GM15510 (cell line): ENCODE results near the gene ZNF341.

Experiments
- POLR2A ChIP-seq: IDR thresholded peaks from 3 replicates; pipeline ENCODE4 v1.6.1; 2011; ENCODE audit warnings: borderline replicate concordance; ENCODE audit not compliant: insufficient read length; ENCODE audit errors: extremely low read depth

ZNF341 gene

GRCh38 chr20:33769043-33769442 lies 37.2 kb downstream of the ZNF341 start:
- TF ChIP-seq POLR2A = no peak

- no peak for TF ChIP-seq POLR2A
These were observed 38.2 kb downstream of the ZNF341 start for GRCh38 chr20:33770005-33770404.

GRCh38 chr20:33771938-33772337 lies 40.1 kb downstream of the ZNF341 start:
- TF ChIP-seq POLR2A = no peak

GRCh38 chr20:33772439-33772838 lies 40.6 kb downstream of the ZNF341 start:
- no peak for TF ChIP-seq POLR2A

GRCh38 chr20:33773412-33774089 lies 41.8 kb downstream of the ZNF341 start:
- TF ChIP-seq POLR2A = no peak

GRCh38 chr20:33777816-33778215 lies 46.0 kb downstream of the ZNF341 start:
- TF ChIP-seq POLR2A = no peak

- no peak for TF ChIP-seq POLR2A
These were observed 49.3 kb downstream of the ZNF341 start for GRCh38 chr20:33781133-33781532.

- TF ChIP-seq POLR2A = no peak
These were observed 50.1 kb downstream of the ZNF341 start for GRCh38 chr20:33781945-33782344.

GRCh38 chr20:33783256-33783655 lies 51.5 kb downstream of the ZNF341 start:
- no peak for TF ChIP-seq POLR2A

GRCh38 chr20:33783818-33784217 lies 52.0 kb downstream of the ZNF341 start:
- no peak for TF ChIP-seq POLR2A

- TF ChIP-seq POLR2A = no peak
These were observed 52.4 kb downstream of the ZNF341 start for GRCh38 chr20:33784225-33784624.

- no peak for TF ChIP-seq POLR2A
These were observed 53.7 kb downstream of the ZNF341 start for GRCh38 chr20:33785503-33785902.

- no peak for TF ChIP-seq POLR2A
These were observed 55.6 kb downstream of the ZNF341 start for GRCh38 chr20:33787253-33787891.

GRCh38 chr20:33788351-33789049 lies 56.7 kb downstream of the ZNF341 start:
- no peak for TF ChIP-seq POLR2A

GRCh38 chr20:33789109-33789857 lies 57.5 kb downstream of the ZNF341 start:
- TF ChIP-seq POLR2A = no peak
